Hematopoietic multipotent progenitor cell treated with erythropoietin and hydrocortisone succinate and interleukin-3 and kit ligand, for 8 days (in vitro differentiated cells): ENCODE data around the gene SMOC2.

Experiments used
- DNase-seq: peaks from one replicate; pipeline ENCODE4 v3.0.0-alpha.2; 2015

SMOC2 gene

GRCh38 chr6:168440520-168441433, at the start of gene SMOC2:
SMOC2 (plus strand) TSS chr6:168441184; CDS start chr6:168441371, 187 bp downstream.
- no peak for DNase-seq

DNA sequence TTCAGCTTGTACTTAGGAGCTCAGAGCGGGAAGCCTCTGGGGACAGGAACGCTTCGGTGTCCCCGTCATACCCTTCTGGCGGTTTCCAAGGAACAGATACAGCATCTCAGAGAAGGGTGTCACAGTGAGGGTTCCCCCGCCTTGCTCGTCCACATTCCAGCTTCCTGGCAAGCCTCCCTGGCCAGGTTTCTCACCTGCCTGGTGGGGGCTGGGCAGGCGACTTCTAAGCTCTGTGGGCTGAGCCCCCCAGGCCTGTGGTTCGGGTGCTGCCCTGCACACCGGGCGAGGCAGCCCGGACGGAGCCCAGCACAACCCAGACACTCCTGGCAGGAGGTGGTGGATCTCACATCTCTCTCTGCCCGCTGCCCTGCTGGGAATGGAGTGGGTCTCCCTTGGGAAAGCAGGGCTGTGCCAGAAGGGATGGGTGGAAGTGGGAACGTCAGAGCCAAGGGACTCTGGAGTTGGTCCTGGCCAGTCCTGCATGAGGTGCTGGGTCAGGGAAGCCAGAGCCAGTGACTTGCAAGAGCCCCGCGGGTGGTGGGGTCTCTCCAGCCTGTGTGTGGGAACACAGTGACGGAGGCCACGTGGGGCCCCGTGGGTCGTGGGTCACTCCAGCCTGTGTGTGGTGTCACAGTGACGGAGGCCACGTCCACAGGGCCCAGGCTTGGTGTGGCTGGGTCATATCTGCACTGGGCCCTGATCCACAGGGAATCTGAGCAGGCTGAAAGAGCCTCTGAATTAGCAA, 47.7 kb upstream of the SMOC2 start:
- DNase-seq: no peak

DNA sequence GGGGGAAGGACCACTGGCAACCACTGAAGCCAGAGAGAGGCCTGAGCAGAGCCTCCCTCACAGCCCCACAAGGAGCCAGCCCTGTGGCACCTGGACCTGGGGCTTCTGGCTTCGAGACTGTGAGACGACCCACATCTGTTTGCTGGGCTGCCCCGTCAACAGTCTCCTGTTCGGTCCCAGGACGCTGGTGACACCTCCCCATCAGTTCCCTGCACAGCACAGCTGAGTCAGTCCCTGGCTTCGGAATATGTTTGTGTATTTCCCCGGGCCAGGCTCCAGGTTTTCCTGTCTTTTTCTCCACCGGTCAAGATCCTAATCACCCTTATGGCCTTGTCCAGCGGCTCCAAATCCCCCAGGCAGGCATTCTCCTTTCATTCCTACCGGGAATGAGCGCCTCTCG, 46.4 kb upstream of the SMOC2 start:
- DNase-seq: no peak

DNA sequence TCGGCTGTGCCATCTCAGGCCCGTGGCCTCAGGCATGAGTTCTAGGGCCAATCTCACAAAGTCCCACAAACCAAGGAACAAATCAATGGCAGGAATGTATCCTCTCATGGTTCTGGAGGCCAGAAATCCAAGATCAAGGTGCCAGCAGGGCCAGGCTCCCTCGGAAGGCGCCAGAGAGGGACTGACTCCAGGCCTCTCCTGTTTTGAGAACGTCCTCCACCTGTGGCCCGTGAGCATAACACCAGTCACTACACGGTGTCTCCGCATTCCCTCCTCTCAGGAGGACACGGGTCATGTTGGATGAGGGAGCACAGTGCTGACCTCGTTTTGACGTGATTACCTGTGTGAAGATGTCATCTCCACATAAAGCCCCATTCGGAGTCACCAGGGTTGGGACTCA, 45.0 kb upstream of the SMOC2 start:
- DNase-seq: no peak

- no peak for DNase-seq
Observed at GRCh38 chr6:168396561-168396960, 44.4 kb upstream of the SMOC2 start.

DNA sequence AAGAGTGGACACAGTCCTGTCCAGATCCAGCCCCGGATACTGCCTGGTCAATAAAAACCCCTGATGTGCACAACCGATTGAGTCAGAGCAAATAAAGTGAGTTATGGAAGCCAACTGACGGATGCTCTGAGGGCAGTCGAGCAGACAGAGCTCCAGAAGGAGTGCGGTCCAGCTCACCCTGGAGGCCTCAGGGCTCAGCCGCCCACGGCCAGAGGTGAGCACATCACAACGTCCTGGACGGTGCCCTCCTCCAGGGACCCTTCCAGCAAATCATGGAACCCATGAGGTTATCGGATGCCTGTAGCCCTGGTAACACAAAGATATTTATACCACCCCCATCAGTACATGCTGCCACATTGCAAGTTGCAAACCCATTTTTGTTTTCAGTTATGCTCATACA, 44.0 kb upstream of the SMOC2 start:
- no peak for DNase-seq

DNA sequence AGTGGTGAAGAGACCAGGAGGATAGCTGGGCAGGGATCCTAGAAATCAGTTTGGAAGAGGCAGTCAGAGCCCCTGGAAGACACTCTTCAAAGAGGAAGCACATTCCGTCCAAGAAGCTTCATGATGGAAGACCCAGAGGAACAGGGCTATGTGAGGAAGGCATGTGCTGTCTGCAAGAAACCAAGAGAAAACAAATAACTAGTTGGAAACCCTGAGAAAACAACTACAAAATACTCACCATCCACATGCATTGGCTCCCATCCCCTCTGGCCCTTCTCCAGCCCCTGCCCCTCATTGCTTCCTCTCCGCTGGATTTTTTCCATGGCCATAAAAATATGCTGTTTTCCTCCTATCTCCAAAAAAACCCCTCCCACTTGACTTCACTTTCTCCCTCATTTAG, 40.9 kb upstream of the SMOC2 start:
- no peak for DNase-seq

DNA sequence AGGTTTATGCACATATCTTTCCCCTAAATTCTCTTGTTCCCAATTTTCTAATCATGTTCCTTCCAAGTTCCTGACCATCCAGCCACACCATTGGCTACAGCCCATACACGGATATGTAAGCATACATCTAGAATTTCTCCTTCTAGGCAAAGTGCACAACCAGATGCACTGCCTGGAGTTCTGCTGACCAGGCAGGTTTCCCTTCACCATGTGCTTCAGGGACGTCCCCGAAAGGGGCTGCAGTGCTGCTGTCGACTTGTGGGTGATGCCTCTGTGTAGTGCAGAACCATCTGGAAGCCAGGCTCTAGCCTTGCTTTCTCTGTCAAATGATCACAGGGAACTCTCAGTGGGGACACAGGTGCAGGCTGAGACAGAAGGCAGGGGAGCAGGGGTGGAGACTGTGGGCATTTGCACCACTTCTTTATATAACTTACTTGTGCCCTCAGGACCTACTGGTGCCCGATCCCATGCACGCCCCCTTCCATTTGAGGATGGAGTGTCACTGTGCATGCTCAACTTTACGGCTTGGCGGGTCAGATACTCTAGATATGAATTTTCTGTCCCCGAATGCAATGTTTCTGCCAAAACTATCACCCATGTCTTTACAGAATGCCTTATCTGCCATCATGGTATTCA, 37.5 kb upstream of the SMOC2 start:
- DNase-seq: no peak

DNA sequence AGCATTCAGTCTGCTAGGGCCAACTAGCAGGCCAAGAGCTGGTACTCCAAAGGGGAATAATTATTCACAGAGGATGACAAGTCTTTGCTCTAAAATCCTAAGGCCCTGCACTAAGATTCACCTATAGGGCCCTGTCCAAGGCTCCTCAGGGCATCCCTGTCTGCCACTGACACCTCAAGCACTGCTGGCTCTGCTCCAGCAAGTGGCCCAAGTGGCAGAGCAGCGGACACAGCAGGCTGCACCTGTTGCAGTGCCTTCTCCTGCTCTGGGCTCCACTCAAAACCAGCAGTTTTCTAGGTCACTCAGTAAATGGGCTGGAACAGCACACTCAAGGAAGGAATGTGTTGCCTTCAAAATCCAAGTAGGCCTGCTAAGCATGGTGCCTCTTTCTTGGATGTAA, 36.4 kb upstream of the SMOC2 start:
- no peak for DNase-seq

GRCh38 chr6:168407842-168408241, 33.1 kb upstream of the SMOC2 start:
- no peak for DNase-seq

DNA sequence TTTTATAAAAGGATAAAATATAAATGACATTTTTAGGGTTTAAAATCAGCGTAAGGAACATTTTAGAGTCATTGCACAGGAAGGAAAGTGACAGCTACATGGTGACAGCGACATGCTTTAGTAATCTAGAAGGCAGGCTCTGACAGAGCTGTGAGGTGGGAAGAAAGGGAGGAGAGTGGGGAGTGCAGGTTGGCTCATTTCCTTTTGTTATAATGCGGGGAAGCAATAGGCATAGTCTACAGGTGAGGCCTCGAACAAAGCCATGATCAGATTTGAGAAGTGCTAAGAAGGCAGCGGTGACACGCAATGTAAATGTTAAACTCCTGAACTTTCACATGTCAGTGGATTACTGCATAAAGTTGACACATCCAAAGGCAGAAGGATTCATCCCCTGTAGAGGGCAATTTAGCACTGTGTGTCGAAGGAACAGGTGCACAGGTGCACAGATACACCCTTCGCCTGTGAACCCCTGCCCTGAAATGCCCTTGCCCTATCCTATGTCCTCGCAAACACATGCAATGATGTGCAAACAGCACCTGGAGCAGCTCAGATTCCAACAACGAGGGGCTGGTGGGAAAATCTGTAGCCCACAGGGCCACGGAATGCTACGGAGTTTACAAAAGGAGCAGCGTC, 32.4 kb upstream of the SMOC2 start:
- no peak for DNase-seq

- DNase-seq: no peak
Observed at GRCh38 chr6:168410035-168410434, 30.9 kb upstream of the SMOC2 start.

GRCh38 chr6:168410554-168411011, 30.4 kb upstream of the SMOC2 start:
- DNase-seq: no peak

- no peak for DNase-seq
Observed at GRCh38 chr6:168411130-168411529, 29.9 kb upstream of the SMOC2 start.

DNA sequence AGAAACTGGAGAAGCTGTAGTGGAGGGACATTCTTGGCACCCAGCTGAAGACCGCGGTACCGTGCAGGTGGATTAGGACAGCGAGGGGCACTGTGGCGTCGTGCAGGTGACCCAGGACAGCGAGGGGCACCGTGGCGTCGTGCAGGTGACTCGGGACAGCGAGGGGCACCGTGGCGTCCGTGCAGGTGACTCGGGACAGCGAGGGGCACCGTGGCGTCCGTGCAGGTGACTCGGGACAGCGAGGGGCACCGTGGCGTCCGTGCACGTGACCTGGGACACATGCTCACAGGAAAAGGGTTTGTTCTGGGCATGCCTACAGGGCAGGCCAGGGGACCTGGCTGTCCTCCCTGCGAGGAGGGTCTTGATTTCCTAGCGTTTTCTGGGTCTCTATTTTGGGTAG, 29.2 kb upstream of the SMOC2 start:
- DNase-seq: no peak

DNA sequence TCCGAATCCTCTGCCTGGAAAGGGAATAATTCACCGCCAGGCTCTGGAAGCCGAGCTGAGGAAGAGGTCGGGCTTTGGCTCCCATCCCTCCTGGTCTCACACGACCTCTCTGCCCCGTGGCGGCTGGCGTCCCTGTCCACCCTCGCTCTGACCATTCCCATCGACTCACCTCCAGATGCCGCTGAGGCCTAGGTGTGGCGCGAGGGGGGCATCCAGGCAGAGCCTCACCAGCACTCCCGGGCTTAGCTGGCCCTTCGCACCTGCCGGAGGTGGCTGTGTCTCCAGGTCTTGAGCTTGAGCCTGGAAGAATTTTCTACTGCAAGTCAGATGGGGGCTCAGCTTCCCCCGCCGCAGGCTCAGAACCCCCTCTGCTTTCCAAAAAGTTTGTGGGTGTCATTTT, 28.5 kb upstream of the SMOC2 start:
- no peak for DNase-seq

DNA sequence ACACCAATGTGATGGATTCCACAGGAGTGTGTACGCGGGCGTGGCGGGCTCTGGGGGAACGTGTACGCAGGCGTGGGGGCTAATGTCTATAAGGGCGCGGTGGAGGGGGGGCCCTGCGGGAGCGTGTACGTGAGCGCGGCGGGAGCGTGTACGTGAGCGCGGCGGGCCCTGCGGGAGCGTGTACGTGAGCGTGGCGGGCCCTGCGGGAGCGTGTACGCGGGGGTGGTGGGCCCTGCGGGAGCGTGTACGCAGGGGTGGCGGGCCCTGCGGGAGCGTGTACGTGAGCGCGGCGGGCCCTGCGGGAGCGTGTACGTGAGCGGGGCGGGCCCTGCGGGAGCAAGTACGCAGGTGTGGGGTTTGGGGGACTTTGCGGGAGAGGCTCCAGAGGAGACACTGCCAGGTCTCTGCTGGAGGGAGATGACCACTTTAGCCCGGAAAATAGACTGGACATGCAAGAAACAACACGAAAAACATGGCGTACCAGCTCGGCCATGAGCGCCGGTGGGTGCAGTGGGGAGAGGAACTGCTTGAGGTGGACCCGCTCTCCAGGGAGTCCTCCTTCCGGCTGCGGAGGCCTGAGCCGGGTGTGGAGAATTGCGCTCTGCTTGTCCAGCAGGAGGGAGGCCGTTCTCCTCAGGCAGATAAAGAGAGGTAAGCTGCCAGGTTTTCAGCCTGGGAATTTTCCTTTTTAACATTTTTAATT, 27.8 kb upstream of the SMOC2 start:
- DNase-seq: no peak

DNA sequence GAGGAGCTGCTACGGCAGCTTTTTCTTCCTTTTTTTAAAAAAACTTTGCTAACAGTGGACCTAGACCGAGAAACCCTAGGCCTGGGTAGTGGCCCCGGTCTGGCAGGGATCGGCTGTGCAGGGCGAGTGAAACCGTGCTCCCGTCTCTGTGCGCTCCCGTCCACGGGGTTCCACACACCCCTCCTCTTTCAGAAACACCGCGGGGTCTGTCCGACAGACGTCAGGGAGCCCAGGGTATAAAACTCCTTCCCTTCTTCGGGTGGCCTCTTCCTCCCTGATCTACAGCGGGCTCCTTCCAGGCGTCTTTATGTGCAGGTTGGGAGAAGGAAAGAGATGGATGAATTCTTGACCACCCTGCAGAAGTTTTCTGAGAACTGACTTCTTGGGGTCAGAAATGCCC, 27.1 kb upstream of the SMOC2 start:
- DNase-seq: no peak

- DNase-seq: no peak
Observed at GRCh38 chr6:168414336-168415097, 26.5 kb upstream of the SMOC2 start.

GRCh38 chr6:168415098-168415992, 25.6 kb upstream of the SMOC2 start:
- DNase-seq: no peak
